ENCODE measurements around the gene SLC2A11. TPM values are rescaled to one million over a fixed set of nuclear protein-coding genes. Genes with fewer than 3 reads are reported as not detected.

Gene SLC2A11
- total RNA-seq, 1 experiment from 2014 or later: 17.2 TPM

DNA sequence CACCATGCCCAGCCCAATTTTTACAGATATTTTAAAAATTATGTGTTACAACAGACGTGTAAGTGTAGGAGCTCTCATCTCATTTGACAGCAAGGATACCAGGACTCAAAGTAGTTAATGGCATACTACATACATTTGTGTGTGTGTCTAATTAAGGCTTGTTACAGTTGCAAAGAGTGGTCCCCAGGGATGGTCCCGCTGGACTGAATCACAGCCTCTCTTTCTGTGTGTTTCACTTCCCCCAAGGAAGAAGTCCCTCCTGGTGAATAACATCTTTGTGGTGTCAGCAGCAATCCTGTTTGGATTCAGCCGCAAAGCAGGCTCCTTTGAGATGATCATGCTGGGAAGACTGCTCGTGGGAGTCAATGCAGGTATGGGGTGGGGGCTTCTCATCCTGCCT lies 17.2 kb downstream of the SLC2A11 start:
- POLR2A ChIA-PET: no interaction called here
- Histone ChIP-seq H3K9me3 (ENCODE audit: control insufficient read depth in 1 of 2, insufficient read depth in 1 of 2, low read depth in 1 of 2, low read length in 2 of 2) (no peaks in the 10 kb centered on the region), H3K9me2 (ENCODE audit: insufficient read depth) (no peaks in the 10 kb centered on the region), H3K79me2 (ENCODE audit: insufficient read depth, low read length) (no peaks in the 10 kb centered on the region), H3K4me1 (ENCODE audit: control insufficient read depth in 1 of 2, insufficient read depth in 2 of 2, low read length in 2 of 2) (no peaks in the 10 kb centered on the region), H3K4me3 (replicated peaks in 1 of 2; ENCODE audit: low read depth in 1 of 2, low read length in 2 of 2) (no peak overlapping the region), H3K4me2 (ENCODE audit: low read length) (no peak overlapping the region), H3K9ac (ENCODE audit: low read length) (no peak overlapping the region), H3K36me3 (ENCODE audit: control insufficient read depth in 1 of 2, insufficient read depth in 2 of 2, low read length in 2 of 2) (peaks cover 0 to 2% of the 10 kb centered on the region in 2 experiments; a peak in 1 of 4 replicates), H2AFZ (ENCODE audit: low read depth, low read length, poor library complexity, severe bottlenecking) (no peak overlapping the region), H4K20me1 (ENCODE audit: insufficient read depth) (no peaks in the 10 kb centered on the region), H3K27me3 (ENCODE audit: insufficient read depth, low read length) (no peaks in the 10 kb centered on the region), H3K27ac (ENCODE audit: low read depth, low read length) (no peak overlapping the region)
- DNase-seq (ENCODE audit: low read depth, low spot score) (no peak), ATAC-seq (no peak)
- TF ChIP-seq SP1 (IDR thresholded peaks at IDR 0.05; ENCODE audit: low read depth): no peak
- no peak for TF ChIP-seq CEBPB (IDR thresholded peaks at IDR 0.05; ENCODE audit: low read depth)
- TF ChIP-seq, protein P1, sequence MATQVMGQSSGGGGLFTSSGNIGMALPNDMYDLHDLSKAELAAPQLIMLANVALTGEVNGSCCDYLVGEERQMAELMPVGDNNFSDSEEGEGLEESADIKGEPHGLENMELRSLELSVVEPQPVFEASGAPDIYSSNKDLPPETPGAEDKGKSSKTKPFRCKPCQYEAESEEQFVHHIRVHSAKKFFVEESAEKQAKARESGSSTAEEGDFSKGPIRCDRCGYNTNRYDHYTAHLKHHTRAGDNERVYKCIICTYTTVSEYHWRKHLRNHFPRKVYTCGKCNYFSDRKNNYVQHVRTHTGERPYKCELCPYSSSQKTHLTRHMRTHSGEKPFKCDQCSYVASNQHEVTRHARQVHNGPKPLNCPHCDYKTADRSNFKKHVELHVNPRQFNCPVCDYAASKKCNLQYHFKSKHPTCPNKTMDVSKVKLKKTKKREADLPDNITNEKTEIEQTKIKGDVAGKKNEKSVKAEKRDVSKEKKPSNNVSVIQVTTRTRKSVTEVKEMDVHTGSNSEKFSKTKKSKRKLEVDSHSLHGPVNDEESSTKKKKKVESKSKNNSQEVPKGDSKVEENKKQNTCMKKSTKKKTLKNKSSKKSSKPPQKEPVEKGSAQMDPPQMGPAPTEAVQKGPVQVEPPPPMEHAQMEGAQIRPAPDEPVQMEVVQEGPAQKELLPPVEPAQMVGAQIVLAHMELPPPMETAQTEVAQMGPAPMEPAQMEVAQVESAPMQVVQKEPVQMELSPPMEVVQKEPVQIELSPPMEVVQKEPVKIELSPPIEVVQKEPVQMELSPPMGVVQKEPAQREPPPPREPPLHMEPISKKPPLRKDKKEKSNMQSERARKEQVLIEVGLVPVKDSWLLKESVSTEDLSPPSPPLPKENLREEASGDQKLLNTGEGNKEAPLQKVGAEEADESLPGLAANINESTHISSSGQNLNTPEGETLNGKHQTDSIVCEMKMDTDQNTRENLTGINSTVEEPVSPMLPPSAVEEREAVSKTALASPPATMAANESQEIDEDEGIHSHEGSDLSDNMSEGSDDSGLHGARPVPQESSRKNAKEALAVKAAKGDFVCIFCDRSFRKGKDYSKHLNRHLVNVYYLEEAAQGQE (IDR thresholded peaks at IDR 0.05; ENCODE audit: low read depth): no peak
- TF ChIP-seq, protein P2, sequence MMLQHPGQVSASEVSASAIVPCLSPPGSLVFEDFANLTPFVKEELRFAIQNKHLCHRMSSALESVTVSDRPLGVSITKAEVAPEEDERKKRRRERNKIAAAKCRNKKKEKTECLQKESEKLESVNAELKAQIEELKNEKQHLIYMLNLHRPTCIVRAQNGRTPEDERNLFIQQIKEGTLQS (IDR thresholded peaks at IDR 0.05): no peak
- RAD21 ChIA-PET (ENCODE audit: low non-redundant PET in 1 of 2, low total read pairs in 2 of 2, uncharacterized antibody in 2 of 2, unreplicated experiment in 2 of 2): no interaction called here
- no TSS peak for BruUV-seq (replicated peaks)
- CTCF ChIA-PET: no interaction called here
- intact Hi-C loops (cut with micrococcal nuclease): no loop called here

DNA sequence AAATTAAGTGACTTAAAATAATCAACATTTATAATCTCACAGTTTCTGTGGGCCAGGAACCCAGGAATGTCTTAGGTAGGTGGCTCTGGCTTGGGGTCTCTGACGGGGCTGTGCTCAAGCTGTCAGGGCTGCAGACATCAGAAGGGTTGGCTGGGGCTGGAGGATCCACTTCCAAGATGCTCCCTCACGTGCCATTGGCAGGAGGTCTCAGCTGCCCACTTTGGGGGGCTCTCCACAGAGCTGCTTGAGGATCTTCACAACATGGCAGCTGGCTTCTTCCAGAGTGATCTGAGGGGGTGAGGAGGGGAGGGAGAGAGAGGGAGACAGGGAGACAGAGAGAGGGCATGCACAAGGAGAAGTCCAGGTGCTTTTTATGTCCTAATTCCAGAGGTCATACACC lies 18.1 kb downstream of the SLC2A11 start:
- ChIA-PET POLR2A (no interaction called here), RAD21 (ENCODE audit: low non-redundant PET in 1 of 2, low total read pairs in 2 of 2, uncharacterized antibody in 2 of 2, unreplicated experiment in 2 of 2) (no interaction called here), CTCF (no interaction called here)
- Histone ChIP-seq H3K27me3 (ENCODE audit: insufficient read depth, low read length) (no peaks in the 10 kb centered on the region), H3K79me2 (ENCODE audit: insufficient read depth, low read length) (no peaks in the 10 kb centered on the region), H3K4me1 (ENCODE audit: control insufficient read depth in 1 of 2, insufficient read depth in 2 of 2, low read length in 2 of 2) (no peaks in the 10 kb centered on the region), H3K4me2 (ENCODE audit: low read length) (no peak overlapping the region), H3K27ac (ENCODE audit: low read depth, low read length) (no peak overlapping the region), H3K9me2 (ENCODE audit: insufficient read depth) (no peaks in the 10 kb centered on the region), H3K9me3 (ENCODE audit: control insufficient read depth in 1 of 2, insufficient read depth in 1 of 2, low read depth in 1 of 2, low read length in 2 of 2) (no peaks in the 10 kb centered on the region), H2AFZ (ENCODE audit: low read depth, low read length, poor library complexity, severe bottlenecking) (no peak overlapping the region), H3K36me3 (ENCODE audit: control insufficient read depth in 1 of 2, insufficient read depth in 2 of 2, low read length in 2 of 2) (no peaks in the 10 kb centered on the region; a peak in 1 of 4 replicates), H3K4me3 (replicated peaks in 1 of 2; ENCODE audit: low read depth in 1 of 2, low read length in 2 of 2) (no peak overlapping the region), H4K20me1 (ENCODE audit: insufficient read depth) (no peaks in the 10 kb centered on the region), H3K9ac (ENCODE audit: low read length) (no peak overlapping the region)
- intact Hi-C loops (cut with micrococcal nuclease): no loop called here
- no TSS peak for BruUV-seq (replicated peaks)
- DNase-seq (ENCODE audit: low read depth, low spot score): no peak
- no peak for ATAC-seq
- TF ChIP-seq CEBPB (IDR thresholded peaks at IDR 0.05; ENCODE audit: low read depth): no peak
- no peak for TF ChIP-seq YY1 (IDR thresholded peaks at IDR 0.05; ENCODE audit: extremely low read depth, insufficient replicate concordance, low read depth, low read length)
- TF ChIP-seq, protein P3, sequence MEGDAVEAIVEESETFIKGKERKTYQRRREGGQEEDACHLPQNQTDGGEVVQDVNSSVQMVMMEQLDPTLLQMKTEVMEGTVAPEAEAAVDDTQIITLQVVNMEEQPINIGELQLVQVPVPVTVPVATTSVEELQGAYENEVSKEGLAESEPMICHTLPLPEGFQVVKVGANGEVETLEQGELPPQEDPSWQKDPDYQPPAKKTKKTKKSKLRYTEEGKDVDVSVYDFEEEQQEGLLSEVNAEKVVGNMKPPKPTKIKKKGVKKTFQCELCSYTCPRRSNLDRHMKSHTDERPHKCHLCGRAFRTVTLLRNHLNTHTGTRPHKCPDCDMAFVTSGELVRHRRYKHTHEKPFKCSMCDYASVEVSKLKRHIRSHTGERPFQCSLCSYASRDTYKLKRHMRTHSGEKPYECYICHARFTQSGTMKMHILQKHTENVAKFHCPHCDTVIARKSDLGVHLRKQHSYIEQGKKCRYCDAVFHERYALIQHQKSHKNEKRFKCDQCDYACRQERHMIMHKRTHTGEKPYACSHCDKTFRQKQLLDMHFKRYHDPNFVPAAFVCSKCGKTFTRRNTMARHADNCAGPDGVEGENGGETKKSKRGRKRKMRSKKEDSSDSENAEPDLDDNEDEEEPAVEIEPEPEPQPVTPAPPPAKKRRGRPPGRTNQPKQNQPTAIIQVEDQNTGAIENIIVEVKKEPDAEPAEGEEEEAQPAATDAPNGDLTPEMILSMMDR (IDR thresholded peaks at IDR 0.05 in 2 of 3, conservative IDR thresholded peaks at IDR 0.05 in 1 of 3; ENCODE audit: borderline replicate concordance in 1 of 3, insufficient read depth in 1 of 3, low read depth in 2 of 3, low read length in 2 of 3): no peak
- no peak for TF ChIP-seq POLR2AphosphoS5 (IDR thresholded peaks at IDR 0.05; ENCODE audit: low read depth, low read length)
- TF ChIP-seq SP1 (IDR thresholded peaks at IDR 0.05; ENCODE audit: low read depth): no peak
- TF ChIP-seq, protein P4, sequence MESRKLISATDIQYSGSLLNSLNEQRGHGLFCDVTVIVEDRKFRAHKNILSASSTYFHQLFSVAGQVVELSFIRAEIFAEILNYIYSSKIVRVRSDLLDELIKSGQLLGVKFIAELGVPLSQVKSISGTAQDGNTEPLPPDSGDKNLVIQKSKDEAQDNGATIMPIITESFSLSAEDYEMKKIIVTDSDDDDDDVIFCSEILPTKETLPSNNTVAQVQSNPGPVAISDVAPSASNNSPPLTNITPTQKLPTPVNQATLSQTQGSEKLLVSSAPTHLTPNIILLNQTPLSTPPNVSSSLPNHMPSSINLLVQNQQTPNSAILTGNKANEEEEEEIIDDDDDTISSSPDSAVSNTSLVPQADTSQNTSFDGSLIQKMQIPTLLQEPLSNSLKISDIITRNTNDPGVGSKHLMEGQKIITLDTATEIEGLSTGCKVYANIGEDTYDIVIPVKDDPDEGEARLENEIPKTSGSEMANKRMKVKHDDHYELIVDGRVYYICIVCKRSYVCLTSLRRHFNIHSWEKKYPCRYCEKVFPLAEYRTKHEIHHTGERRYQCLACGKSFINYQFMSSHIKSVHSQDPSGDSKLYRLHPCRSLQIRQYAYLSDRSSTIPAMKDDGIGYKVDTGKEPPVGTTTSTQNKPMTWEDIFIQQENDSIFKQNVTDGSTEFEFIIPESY (IDR thresholded peaks at IDR 0.05; ENCODE audit: extremely low read depth, insufficient replicate concordance, low read length): no peak
- no peak for TF ChIP-seq SIN3A (IDR thresholded peaks at IDR 0.05; ENCODE audit: low read depth)
- no peak for TF ChIP-seq SRF (IDR thresholded peaks at IDR 0.05; ENCODE audit: low read depth)
- no peak for TF ChIP-seq FOSL1 (IDR thresholded peaks at IDR 0.05; ENCODE audit: low read depth)
- TF ChIP-seq CBX3 (IDR thresholded peaks at IDR 0.05; ENCODE audit: low read depth): no peak
- TF ChIP-seq, protein P2 (IDR thresholded peaks at IDR 0.05): no peak
